Osteoblast (primary cell): Measurements from ENCODE around the gene DUSP16. TPM values are rescaled to one million over a fixed set of nuclear protein-coding genes. Genes with fewer than 3 reads are reported as not detected.

Experiments used
- DNase-seq: peaks from one replicate; pipeline ENCODE4 v3.0.0; 2011; ENCODE audit warnings: low spot score, mixed read lengths; ENCODE audit not compliant: insufficient read length; ENCODE audit errors: missing footprints
- H2AFZ ChIP-seq: 2 replicates; pipeline ENCODE4 v1.6.0; 2011; ENCODE audit warnings: mild to moderate bottlenecking, low read length
- H3K27ac ChIP-seq: 2 replicates; pipeline ENCODE4 v1.5.1; 2011; ENCODE audit warnings: mild to moderate bottlenecking, low read depth, low read length, moderate library complexity
- H3K27me3 ChIP-seq: 2 replicates; pipeline ENCODE4 v1.6.0; 2012; ENCODE audit warnings: mild to moderate bottlenecking, control low read depth, inconsistent platforms, low read length, moderate library complexity; ENCODE audit not compliant: insufficient read depth
- H3K36me3 ChIP-seq: 2 replicates; pipeline ENCODE4 v1.5.1; 2011; ENCODE audit warnings: mild to moderate bottlenecking, low read length, control low read depth, moderate library complexity; ENCODE audit not compliant: insufficient read depth
- H3K4me1 ChIP-seq: 2 replicates; pipeline ENCODE4 v1.5.1; 2011; ENCODE audit warnings: mild to moderate bottlenecking, low read length, control low read depth, moderate library complexity; ENCODE audit not compliant: insufficient read depth
- H3K4me2 ChIP-seq: 2 replicates; pipeline ENCODE4 v1.6.0; 2011; ENCODE audit warnings: mild to moderate bottlenecking, low read length; ENCODE audit not compliant: insufficient read depth
- H3K4me3 ChIP-seq: fragments of 200-600 bp; sonication (generic); 3 replicates; pipeline ENCODE4 v1.5.1; 2012; ENCODE audit warnings: mild to moderate bottlenecking, low read length, inconsistent platforms; ENCODE audit not compliant: insufficient read depth
- H3K79me2 ChIP-seq: 2 replicates; pipeline ENCODE4 v1.6.0; 2012; ENCODE audit warnings: mild to moderate bottlenecking, low read length, control low read depth, inconsistent platforms; ENCODE audit not compliant: insufficient read depth
- H3K9me3 ChIP-seq: 2 replicates; pipeline ENCODE4 v1.5.1; 2011; ENCODE audit warnings: low read depth, low read length, control low read depth
- H4K20me1 ChIP-seq: 2 replicates; pipeline ENCODE4 v1.6.0; 2012; ENCODE audit warnings: mild to moderate bottlenecking, low read length, control low read depth; ENCODE audit not compliant: insufficient read depth
- CTCF ChIP-seq: IDR thresholded peaks from 2 replicates; pipeline ENCODE4 v1.5.1; 2011; ENCODE audit warnings: mild to moderate bottlenecking, low read depth, low read length, moderate library complexity; ENCODE audit errors: extremely low read depth
- total RNA-seq: library from RNA; depleted of rRNA; stranded (reverse); fragments of >200 nt; gene quantifications from 2 replicates; pipeline ENCODE4 v1.2.3, GENCODE V29; 2012

Gene DUSP16
- total RNA-seq, 1 donor, result 5.1 TPM

- no peak for TF ChIP-seq CTCF
- DNase-seq, result peak; percentile 76
- Histone ChIP-seq H3K4me2 (peak overlapping the region; percentile 35), H3K79me2 (no peaks in the 10 kb centered on the region), H3K4me3 (peak overlapping the region; percentile 23), H3K4me1 (peaks cover 9% of the 10 kb centered on the region), H3K27me3 (no peaks in the 10 kb centered on the region), H3K36me3 (no peaks in the 10 kb centered on the region), H3K27ac (peak overlapping the region; percentile 35), H2AFZ (peak overlapping the region; percentile 45), H4K20me1 (no peaks in the 10 kb centered on the region), H3K9me3 (no peaks in the 10 kb centered on the region)
These were observed 95.4 kb downstream of the DUSP16 start for GRCh38 chr12:12467264-12467663.

- Histone ChIP-seq H3K36me3 (no peaks in the 10 kb centered on the region), H3K27ac (no peak overlapping the region), H3K79me2 (no peaks in the 10 kb centered on the region), H3K4me2 (no peak overlapping the region), H3K27me3 (no peaks in the 10 kb centered on the region), H3K4me1 (peaks cover 9% of the 10 kb centered on the region), H3K4me3 (no peak overlapping the region), H2AFZ (no peak overlapping the region), H3K9me3 (no peaks in the 10 kb centered on the region), H4K20me1 (no peaks in the 10 kb centered on the region)
- DNase-seq, result no peak
- TF ChIP-seq CTCF, result no peak
These were observed 96.5 kb downstream of the DUSP16 start for GRCh38 chr12:12466157-12466556.

- Histone ChIP-seq H3K27ac (no peak overlapping the region), H3K9me3 (no peaks in the 10 kb centered on the region), H3K27me3 (no peaks in the 10 kb centered on the region), H3K79me2 (no peaks in the 10 kb centered on the region), H3K4me3 (no peak overlapping the region), H3K4me1 (peaks cover 9% of the 10 kb centered on the region), H4K20me1 (no peaks in the 10 kb centered on the region), H2AFZ (no peak overlapping the region), H3K36me3 (no peaks in the 10 kb centered on the region), H3K4me2 (no peak overlapping the region)
- DNase-seq, result no peak
- TF ChIP-seq CTCF, result no peak
These were observed 97.1 kb downstream of the DUSP16 start for GRCh38 chr12:12465522-12465921.

- no peak overlapping the region for H3K4me2 ChIP-seq
- H3K36me3 ChIP-seq, result no peaks in the 10 kb centered on the region
- no peak overlapping the region for H3K27ac ChIP-seq
- H3K4me3 ChIP-seq, result no peak overlapping the region
- no peaks in the 10 kb centered on the region for H3K27me3 ChIP-seq
- no peak overlapping the region for H2AFZ ChIP-seq
- TF ChIP-seq CTCF, result no peak
- no peaks in the 10 kb centered on the region for H3K9me3 ChIP-seq
- no peaks in the 10 kb centered on the region for H3K79me2 ChIP-seq
- H3K4me1 ChIP-seq, result peaks cover 2% of the 10 kb centered on the region
- DNase-seq, result no peak
- no peaks in the 10 kb centered on the region for H4K20me1 ChIP-seq
These were observed 100.7 kb downstream of the DUSP16 start for GRCh38 chr12:12461923-12462315.
